Activated CD4-positive, alpha-beta T cell treated with anti-CD3 and anti-CD28 coated beads, Interleukin-2, amount 50 U/mL, for 24 hours (primary cell): Measurements from ENCODE around the gene RHOV.
"Not testable (repeated sequence)": the region's sequence is repeated elsewhere in the genome, so short reads cannot be mapped to it uniquely, and the experiment has no call there.

Source experiments
- DNase-seq, 2 donors: peaks; one replicate each; pipeline ENCODE4 v3.0.0-alpha.2; 2020; ENCODE audit warnings: low read depth in 1 of 2, low spot score in 1 of 2

RHOV gene

GRCh38 chr15:40875991-40876730 is 2.1 kb upstream of the RHOV start:
- no peak for DNase-seq

- no peak for DNase-seq
Measured at GRCh38 chr15:40872791-40873693, 992 bp downstream of the RHOV start.

DNA sequence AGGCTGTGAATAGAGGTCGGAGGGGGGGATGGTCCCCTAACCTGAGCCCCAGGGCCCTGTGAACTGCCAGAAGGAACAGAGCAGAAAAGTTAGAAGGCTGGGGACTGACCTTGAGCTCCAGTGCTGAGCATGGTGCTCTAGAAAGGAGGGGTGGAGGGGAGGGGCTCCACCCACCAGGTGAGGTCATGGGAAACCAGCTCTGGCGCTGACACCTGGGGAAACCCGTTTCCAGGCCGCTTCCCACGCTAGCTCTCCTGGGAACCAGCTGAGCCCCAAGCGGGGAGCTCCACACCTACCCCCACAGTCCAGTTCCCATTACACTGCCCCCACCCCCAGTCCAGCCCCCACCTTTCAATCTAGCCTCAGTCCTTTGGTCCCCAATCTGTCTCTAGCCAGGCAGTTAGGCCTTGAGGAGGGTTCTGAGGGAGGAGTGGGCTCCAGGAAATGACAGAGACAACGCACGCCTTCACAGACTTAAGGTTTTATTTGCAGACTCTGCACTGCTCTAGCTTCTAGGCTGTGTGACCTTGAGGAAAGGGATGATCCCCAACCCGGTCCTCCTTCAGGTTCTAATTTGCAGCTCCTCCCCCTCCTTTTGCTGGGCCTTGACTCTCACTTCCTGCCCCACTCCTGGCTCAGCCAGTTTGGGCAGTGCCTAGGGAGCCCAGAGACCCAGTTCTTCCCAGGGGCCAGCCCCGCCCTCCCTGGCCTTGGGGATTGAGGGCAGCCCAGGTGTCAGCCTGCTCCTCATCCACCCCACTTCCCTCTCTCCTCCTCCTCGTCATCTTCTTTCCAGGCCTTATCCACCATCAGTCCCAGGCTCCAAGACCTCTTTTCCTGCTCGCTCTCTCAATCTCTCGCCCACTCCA is 2.1 kb downstream of the RHOV start:
- no peak for DNase-seq

DNA sequence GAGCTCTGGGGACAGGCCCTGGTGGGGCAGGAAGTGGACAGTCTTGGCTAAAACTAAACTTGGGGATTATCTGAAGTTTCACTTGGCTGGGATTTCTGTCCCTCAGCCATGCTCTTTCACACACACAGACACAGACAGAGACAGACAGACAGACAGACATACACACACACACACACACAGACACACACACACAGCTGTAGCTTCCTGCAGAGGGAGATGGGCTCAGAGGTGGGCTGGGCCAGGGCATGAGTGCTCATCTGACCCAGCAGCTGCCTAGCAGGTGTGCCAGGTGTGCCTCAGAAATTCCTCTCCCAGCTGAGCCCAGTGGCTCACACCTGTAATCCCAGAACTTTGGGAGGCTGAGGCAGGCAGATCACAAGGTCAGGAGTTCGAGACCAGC is 3.3 kb downstream of the RHOV start:
- DNase-seq: no peak

GRCh38 chr15:40869686-40870085 is 4.3 kb downstream of the RHOV start:
- DNase-seq: no peak

- DNase-seq: no peak
Measured at GRCh38 chr15:40867199-40867598, 6.8 kb downstream of the RHOV start.

GRCh38 chr15:40863660-40864270 is 10.3 kb downstream of the RHOV start:
- DNase-seq: no peak

GRCh38 chr15:40861147-40861546 is 12.9 kb downstream of the RHOV start:
- not testable (repeated sequence) for DNase-seq

GRCh38 chr15:40859206-40859851 is 14.7 kb downstream of the RHOV start:
- peak; percentile 68 to 82 for DNase-seq

DNA sequence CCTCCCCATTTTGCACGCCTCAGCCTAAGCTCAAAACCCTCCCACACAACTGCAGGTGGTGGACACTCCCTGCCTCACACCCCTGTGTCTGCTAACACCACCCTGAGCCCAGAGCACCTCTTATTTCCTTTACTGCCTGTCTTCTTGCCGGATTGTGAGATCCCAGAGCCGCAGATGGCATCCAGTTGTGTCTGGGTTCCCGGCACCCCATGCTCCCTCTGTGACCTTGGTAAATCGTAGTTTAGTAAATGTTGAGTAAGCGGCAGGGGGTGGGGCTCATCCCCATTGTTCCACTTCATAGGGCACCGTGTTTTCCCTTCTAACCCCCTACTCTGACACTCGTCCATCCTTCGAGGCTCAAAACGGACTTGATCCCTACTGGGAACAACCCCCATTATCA is 15.3 kb downstream of the RHOV start:
- DNase-seq: no peak

DNA sequence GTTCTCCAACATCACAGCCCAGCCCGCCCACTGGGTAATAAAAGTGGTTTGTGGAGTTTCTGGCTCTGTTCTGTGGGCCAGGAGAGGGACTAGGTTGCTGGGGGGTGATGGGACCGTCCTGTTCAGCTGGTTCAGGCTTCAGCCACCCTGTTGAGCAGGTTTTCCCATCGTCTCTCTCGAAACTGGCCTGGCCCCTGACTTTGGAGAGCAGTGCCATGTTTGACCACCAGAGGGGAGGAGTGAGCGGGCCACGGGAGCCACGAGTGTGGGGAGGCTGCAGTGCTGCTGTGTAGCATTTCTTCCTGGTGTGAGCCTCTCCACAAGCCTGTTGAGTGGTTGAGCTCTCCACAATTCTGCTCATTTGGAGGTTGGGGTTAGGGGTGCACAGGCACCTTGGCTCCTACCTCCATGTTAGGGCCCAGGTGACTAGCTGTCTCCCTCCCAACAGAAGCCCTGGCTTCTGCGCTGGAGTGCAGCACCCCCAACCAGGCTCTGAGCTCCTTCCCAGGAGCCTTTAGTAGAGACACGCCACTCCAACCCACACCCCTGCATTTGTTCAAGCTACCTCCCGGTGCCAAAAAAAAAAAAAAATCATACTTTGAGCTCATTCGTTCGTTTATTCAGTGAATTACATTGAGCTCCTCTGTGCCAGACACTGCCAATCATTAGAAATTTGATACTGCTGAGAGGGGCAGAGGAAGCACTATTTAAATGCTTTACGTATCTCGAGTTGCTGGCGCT is 16.3 kb downstream of the RHOV start:
- DNase-seq: peak; percentile 70 to 79

GRCh38 chr15:40856746-40857145 is 17.3 kb downstream of the RHOV start:
- no peak for DNase-seq

DNA sequence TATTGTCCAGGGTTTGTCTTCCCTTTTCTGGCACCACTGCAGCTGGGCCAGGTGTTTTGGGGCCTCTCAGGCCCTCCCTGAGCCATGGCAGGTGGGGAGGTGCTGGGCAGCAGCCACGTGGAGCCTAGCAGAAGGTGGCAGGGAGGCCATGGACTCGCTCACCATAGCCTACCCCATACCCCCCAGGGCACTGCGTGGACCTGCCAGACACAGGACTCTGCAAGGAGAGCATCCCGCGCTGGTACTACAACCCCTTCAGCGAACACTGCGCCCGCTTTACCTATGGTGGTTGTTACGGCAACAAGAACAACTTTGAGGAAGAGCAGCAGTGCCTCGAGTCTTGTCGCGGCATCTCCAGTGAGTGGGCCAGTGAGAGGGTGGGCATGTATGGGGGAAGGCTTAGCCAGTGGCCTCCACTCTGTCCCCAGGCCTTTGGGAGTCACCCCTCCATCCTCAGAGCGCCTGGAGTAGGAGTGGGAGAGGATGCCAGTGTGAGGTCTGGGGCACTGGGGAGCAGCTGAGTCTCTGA is 18.3 kb downstream of the RHOV start:
- no peak for DNase-seq

DNA sequence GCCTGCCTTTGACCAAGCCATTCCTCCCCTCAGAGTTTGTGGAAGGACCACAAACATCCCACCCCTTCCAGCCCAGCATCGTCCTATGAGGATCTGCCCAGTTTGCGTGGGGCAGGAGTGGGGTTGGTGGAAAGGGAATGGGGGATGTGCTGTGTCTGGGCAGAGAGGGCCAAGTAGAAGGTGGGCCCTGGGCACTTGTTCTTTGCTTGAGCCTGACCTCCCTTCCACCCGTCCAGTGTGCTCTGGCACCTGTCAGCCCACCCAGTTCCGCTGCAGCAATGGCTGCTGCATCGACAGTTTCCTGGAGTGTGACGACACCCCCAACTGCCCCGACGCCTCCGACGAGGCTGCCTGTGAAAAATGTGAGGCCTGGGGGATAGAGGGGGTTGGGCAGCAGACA is 19.9 kb downstream of the RHOV start:
- no peak for DNase-seq

DNA sequence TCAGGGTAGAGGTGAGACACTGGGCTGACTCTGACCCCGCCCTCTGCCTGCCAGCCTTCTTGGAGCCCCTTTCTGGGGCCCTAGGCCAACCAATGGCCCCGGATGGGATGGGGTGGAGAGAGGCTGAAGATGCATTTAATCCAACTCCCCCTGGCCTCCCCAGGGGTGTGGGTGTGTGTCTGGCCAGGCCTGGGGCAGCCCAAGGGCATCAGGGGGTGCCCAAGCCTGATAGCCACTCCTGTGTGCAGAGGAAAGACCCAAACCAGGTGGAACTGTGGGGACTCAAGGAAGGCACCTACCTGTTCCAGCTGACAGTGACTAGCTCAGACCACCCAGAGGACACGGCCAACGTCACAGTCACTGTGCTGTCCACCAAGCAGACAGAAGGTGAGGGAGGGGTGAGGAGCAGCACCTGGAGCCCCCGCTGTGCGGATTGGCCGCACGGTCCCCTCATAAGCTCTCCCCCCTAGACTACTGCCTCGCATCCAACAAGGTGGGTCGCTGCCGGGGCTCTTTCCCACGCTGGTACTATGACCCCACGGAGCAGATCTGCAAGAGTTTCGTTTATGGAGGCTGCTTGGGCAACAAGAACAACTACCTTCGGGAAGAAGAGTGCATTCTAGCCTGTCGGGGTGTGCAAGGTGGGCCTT is 20.7 kb downstream of the RHOV start:
- DNase-seq: no peak

GRCh38 chr15:40852529-40852928 is 21.5 kb downstream of the RHOV start:
- no peak for DNase-seq

DNA sequence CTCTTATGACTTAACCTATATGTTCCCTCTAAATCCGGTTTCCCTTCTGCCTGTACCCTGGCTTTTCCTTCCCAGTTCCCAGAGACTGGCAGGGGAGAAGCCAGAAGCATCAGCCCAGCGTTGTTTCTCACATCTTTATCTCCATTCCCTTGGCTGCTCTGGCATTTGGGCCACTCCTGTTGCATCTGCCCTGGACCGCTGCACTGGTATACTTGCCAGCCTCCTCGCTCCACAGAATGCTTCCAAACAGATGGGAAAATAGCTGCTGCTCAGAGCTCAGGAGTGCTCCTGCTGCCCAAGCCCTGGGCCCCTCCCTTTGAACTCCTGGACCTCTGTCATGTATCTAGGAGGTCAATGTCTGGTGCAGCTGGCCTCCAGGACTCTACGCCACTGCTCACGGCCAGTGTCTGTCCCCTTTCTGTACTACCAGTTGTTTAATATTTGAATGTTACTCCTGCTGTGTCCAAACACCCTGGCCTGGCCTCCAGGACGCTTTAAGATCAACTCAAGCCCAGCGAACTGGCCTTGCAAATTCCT is 23.4 kb downstream of the RHOV start:
- no peak for DNase-seq

- DNase-seq: no peak
Measured at GRCh38 chr15:40847223-40847961, 26.6 kb downstream of the RHOV start.
